ENCODE results near the gene MYOM1. TPM values are rescaled to one million over a fixed set of nuclear protein-coding genes. Genes with fewer than 3 reads are reported as not detected.
"Not testable (repeated sequence)": the region's sequence is repeated elsewhere in the genome, so short reads cannot be mapped to it uniquely, and the experiment has no call there.

MYOM1 gene
- total RNA-seq, 2 experiments from 2014 or later = 0.71 to 2.1 TPM

DNA sequence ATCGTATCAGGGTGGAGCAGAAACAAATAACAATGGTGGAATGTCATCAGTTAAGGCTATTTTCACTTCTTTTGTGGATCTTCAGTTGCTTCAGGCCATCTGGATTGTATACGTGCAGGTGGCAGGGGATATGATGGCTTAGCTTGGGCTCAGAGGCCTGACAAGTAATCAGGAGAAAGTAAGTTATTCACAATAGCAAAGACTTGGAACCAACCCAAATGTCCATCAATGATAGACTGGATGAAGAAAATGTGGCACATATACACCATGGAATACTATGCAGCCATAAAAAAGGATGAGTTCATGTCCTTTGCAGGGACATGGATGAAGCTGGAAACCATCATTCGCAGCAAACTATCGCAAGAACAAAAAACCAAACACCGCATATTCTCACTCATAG is 196.2 kb downstream of the MYOM1 start:
- H3K9me3 Mint-ChIP-seq, POLR2A ChIA-PET: not testable (repeated sequence)

More for the DNA sequence above, 196.2 kb downstream of the MYOM1 start:
- not testable (repeated sequence) for H3K4me3 Mint-ChIP-seq; H3K4me1 Mint-ChIP-seq; H3K27ac Mint-ChIP-seq; H3K27me3 Mint-ChIP-seq; DNase-seq; H3K36me3 Mint-ChIP-seq (ENCODE audit: low read depth)
- CTCF ChIA-PET = interaction anchor here (1.0 to 1.1 kb wide), 2 partner anchors 14 to 34 kb away, joined by 3 to 4 read pairs; no protein-coding TSS in a partner anchor

Other genes with a start within 250 kb of the MYOM1 start
- 100 to 1,000 TPM in 1 of 2 experiments, 10 to 100 TPM in 1; 99.6 to 106 TPM for gene LPIN2, start 206.8 kb downstream of the MYOM1 start, total RNA-seq
- 1,000 to 10,000 TPM in 1 of 2 experiments, 100 to 1,000 TPM in 1; 944 to 1,045 TPM for gene MYL12A, start 27.8 kb upstream of the MYOM1 start, total RNA-seq
- gene MYL12B, start 42.2 kb upstream of the MYOM1 start, total RNA-seq = 100 to 1,000 TPM; 351 to 395 TPM
- 10 to 100 TPM; 12.5 to 14.7 TPM for gene TGIF1, start 230.2 kb upstream of the MYOM1 start, total RNA-seq

Data from activated CD4-positive, alpha-beta T cell treated with anti-CD3 and anti-CD28 coated beads, Interleukin-2, amount 10 ng/mL, durations not matched to agents 7 days and 5 days (primary cell).